ENCODE measurements around the gene CAMKK1.

- no peak for TF ChIP-seq CTCF (IDR thresholded peaks at IDR 0.05; ENCODE audit: extremely low read depth in 1 of 2, insufficient read depth in 1 of 2, low read depth in 1 of 2, low read length in 2 of 2)
- no peak for TF ChIP-seq EZH2 (IDR thresholded peaks at IDR 0.05; ENCODE audit: borderline replicate concordance, low read depth, low read length, severe bottlenecking)
- no peak for TF ChIP-seq POLR2A (IDR thresholded peaks at IDR 0.05; ENCODE audit: low read depth, low read length)
- TF ChIP-seq GATA2 (IDR thresholded peaks at IDR 0.05; ENCODE audit: insufficient read depth, insufficient read length, low read depth, low read length), result no peak
- TF ChIP-seq JUN (IDR thresholded peaks at IDR 0.05; ENCODE audit: borderline replicate concordance, insufficient read depth, insufficient read length, low read depth), result no peak
- no peak for TF ChIP-seq POLR2AphosphoS5 (IDR thresholded peaks at IDR 0.05; ENCODE audit: insufficient read depth, low read depth, low read length)
- TF ChIP-seq MAX (IDR thresholded peaks at IDR 0.05; ENCODE audit: insufficient read depth, insufficient read length), result no peak
- no peak for TF ChIP-seq FOS (IDR thresholded peaks at IDR 0.05; ENCODE audit: borderline replicate concordance, insufficient read depth, low read length)
Measured at GRCh38 chr17:3846437-3847164, 46.3 kb downstream of the CAMKK1 start.

All from endothelial cell of umbilical vein (primary cell).